ENCODE results near the gene BMPR1A.

BMPR1A gene

GRCh38 chr10:86799188-86799845 lies 42.9 kb downstream of the BMPR1A start:
- TF ChIP-seq, protein P1, sequence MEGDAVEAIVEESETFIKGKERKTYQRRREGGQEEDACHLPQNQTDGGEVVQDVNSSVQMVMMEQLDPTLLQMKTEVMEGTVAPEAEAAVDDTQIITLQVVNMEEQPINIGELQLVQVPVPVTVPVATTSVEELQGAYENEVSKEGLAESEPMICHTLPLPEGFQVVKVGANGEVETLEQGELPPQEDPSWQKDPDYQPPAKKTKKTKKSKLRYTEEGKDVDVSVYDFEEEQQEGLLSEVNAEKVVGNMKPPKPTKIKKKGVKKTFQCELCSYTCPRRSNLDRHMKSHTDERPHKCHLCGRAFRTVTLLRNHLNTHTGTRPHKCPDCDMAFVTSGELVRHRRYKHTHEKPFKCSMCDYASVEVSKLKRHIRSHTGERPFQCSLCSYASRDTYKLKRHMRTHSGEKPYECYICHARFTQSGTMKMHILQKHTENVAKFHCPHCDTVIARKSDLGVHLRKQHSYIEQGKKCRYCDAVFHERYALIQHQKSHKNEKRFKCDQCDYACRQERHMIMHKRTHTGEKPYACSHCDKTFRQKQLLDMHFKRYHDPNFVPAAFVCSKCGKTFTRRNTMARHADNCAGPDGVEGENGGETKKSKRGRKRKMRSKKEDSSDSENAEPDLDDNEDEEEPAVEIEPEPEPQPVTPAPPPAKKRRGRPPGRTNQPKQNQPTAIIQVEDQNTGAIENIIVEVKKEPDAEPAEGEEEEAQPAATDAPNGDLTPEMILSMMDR (conservative IDR thresholded peaks at IDR 0.05; ENCODE audit: low read length), result no peak
- DNase-seq (ENCODE audit: low read depth), result no peak
- no peak overlapping the region for H3K4me3 ChIP-seq (ENCODE audit: low read length)

- TF ChIP-seq, protein P1 (conservative IDR thresholded peaks at IDR 0.05; ENCODE audit: low read length), result no peak
- DNase-seq (ENCODE audit: low read depth), result no peak
- H3K4me3 ChIP-seq (ENCODE audit: low read length), result no peak overlapping the region
Observed at GRCh38 chr10:86801995-86802394, 45.6 kb downstream of the BMPR1A start.

- H3K4me3 ChIP-seq (ENCODE audit: low read length), result no peak overlapping the region
- TF ChIP-seq, protein P1 (conservative IDR thresholded peaks at IDR 0.05; ENCODE audit: low read length), result no peak
- no peak for DNase-seq (ENCODE audit: low read depth)
Observed at GRCh38 chr10:86802473-86803108, 46.2 kb downstream of the BMPR1A start.

DNA sequence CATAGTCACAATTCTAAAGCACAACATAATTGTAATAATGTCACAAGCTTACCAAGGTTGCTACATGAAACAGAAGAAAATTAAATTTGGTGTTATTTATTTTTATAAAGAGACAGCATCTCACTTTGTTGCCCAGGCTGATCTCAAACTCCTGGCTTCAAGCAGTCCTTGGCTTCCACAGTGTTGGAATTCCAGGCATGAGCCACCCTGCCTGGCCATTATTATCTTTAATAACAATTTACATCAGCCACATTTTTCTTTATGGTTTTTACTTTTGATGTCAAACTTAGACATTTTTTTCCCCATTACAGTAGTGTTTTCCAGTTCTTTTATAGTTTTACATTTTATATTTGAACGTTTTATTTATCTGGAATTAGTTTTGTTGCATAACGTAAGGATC lies 46.7 kb downstream of the BMPR1A start:
- no peak overlapping the region for H3K4me3 ChIP-seq (ENCODE audit: low read length)
- TF ChIP-seq, protein P1 (conservative IDR thresholded peaks at IDR 0.05; ENCODE audit: low read length), result no peak
- DNase-seq (ENCODE audit: low read depth), result peak; percentile 58

DNA sequence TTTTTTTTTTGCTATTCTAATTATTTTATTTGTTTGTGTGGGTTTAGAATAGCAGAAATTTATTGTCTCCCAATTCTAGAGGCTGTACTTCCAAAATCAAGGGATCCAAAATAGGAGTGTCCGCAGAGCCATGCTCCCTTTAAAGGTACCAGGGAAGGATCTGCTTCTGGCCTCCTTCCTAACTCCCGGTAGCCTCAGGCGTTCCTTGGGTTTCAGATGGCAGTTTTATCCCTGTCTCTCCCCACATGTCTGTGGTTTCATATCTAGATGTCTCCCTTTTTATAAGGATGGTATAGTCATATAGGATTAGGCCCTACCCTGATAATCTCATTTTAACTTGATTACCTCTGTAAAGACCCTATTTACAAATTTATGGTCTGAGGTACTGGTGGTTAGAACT lies 48.4 kb downstream of the BMPR1A start:
- DNase-seq (ENCODE audit: low read depth), result no peak
- TF ChIP-seq, protein P1 (conservative IDR thresholded peaks at IDR 0.05; ENCODE audit: low read length), result no peak
- no peak overlapping the region for H3K4me3 ChIP-seq (ENCODE audit: low read length)

GRCh38 chr10:86813101-86813500 lies 56.7 kb downstream of the BMPR1A start:
- H3K4me3 ChIP-seq (ENCODE audit: low read length), result no peak overlapping the region
- TF ChIP-seq, protein P1 (conservative IDR thresholded peaks at IDR 0.05; ENCODE audit: low read length), result no peak
- DNase-seq (ENCODE audit: low read depth), result peak; percentile 49

DNA sequence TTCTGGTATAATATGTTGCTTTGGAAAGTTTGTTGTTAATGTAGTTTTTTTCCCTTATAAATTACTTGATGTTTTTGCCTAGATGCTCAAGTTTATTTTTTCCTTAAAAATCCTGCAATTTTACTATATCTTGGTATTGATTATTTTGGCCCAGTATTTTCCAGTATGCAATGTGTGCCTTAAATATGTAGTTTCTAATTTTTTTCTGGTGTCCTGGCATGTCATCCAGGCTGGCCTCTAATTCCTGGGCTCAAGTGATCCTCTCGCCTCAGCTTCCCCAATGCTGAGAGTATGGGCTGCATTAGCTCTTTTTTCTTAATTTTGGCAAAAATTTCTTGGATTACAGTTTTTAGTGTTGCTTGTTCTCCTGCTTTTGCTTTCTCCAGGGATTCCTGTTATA lies 57.6 kb downstream of the BMPR1A start:
- no peak for DNase-seq (ENCODE audit: low read depth)
- no peak overlapping the region for H3K4me3 ChIP-seq (ENCODE audit: low read length)
- TF ChIP-seq, protein P1 (conservative IDR thresholded peaks at IDR 0.05; ENCODE audit: low read length), result no peak

Measured in AG10803 (cell line).